Hepatocyte (in vitro differentiated cells): ENCODE measurements around the gene SLX4IP. TPM values are rescaled to one million over a fixed set of nuclear protein-coding genes. Genes with fewer than 3 reads are reported as not detected.

Experiments used
- DNase-seq: peaks from one replicate; pipeline ENCODE4 v3.0.0-alpha.2; 2016; ENCODE audit warnings: low spot score
- H2AFZ ChIP-seq: fragments of 200-600 bp; sonication (generic); 2 replicates; pipeline ENCODE4 v1.6.0; 2016; ENCODE audit warnings: antibody characterized with exemption, mild to moderate bottlenecking
- H3K27ac ChIP-seq: fragments of 200-600 bp; sonication (generic); 2 replicates; pipeline ENCODE4 v1.5.1; 2016; ENCODE audit warnings: mild to moderate bottlenecking
- H3K27me3 ChIP-seq: fragments of 200-600 bp; sonication (generic); 2 replicates; pipeline ENCODE4 v1.6.1; 2016
- H3K36me3 ChIP-seq: fragments of 200-600 bp; sonication (generic); replicated peaks from 2 replicates; pipeline ENCODE4 v1.5.1; 2016; ENCODE audit warnings: low read depth; ENCODE audit not compliant: insufficient read depth
- H3K4me1 ChIP-seq: fragments of 200-600 bp; sonication (generic); 2 replicates; pipeline ENCODE4 v1.5.1; 2016; ENCODE audit warnings: mild to moderate bottlenecking, moderate library complexity; ENCODE audit not compliant: insufficient read depth
- H3K4me2 ChIP-seq: fragments of 200-600 bp; sonication (generic); 2 replicates; pipeline ENCODE4 v1.6.0; 2016
- H3K4me3 ChIP-seq: fragments of 200-600 bp; sonication (generic); 2 replicates; pipeline ENCODE4 v1.5.1; 2016; ENCODE audit warnings: mild to moderate bottlenecking
- H3K79me2 ChIP-seq: fragments of 200-600 bp; sonication (generic); 2 replicates; pipeline ENCODE4 v1.6.0; 2017; ENCODE audit warnings: mild to moderate bottlenecking
- H3K9me2 ChIP-seq: fragments of 200-600 bp; sonication (generic); replicated peaks from 2 replicates; pipeline ENCODE4 v1.6.0; 2017; ENCODE audit warnings: mild to moderate bottlenecking; ENCODE audit not compliant: insufficient read depth
- H3K9me3 ChIP-seq: fragments of 200-600 bp; sonication (generic); 2 replicates; pipeline ENCODE4 v1.5.1; 2016; ENCODE audit warnings: low read depth, mild to moderate bottlenecking
- H4K20me1 ChIP-seq: fragments of 200-600 bp; sonication (generic); 2 replicates; pipeline ENCODE4 v1.6.0; 2016; ENCODE audit warnings: mild to moderate bottlenecking; ENCODE audit not compliant: insufficient read depth, poor library complexity, severe bottlenecking
- CTCF ChIP-seq: fragments of 200-600 bp; sonication (generic); IDR thresholded peaks from 2 replicates; pipeline ENCODE4 v1.5.1; 2016; ENCODE audit warnings: antibody characterized with exemption, mild to moderate bottlenecking; ENCODE audit not compliant: poor library complexity
- EZH2 ChIP-seq: fragments of 200-600 bp; sonication (generic); IDR thresholded peaks from 2 replicates; pipeline ENCODE4 v1.6.1; 2016; ENCODE audit warnings: antibody characterized with exemption, mild to moderate bottlenecking, borderline replicate concordance
- EZH2phosphoT487 ChIP-seq: fragments of 200-600 bp; sonication (generic); IDR thresholded peaks from one replicate; pipeline ENCODE4 v1.6.1; 2018; ENCODE audit warnings: antibody characterized with exemption, mild to moderate bottlenecking, low read depth, moderate library complexity; ENCODE audit not compliant: unreplicated experiment, severe bottlenecking
- WGBS: methylation state at CpG from one replicate; pipeline ENCODE4 v1.1.6; 2016; ENCODE audit warnings: low lambda C conversion rate; ENCODE audit errors: missing lambda C conversion rate; 5-methylcytosine and 5-hydroxymethylcytosine counted together
- polyA plus RNA-seq: library from polyadenylated mRNA; unstranded; fragments of >200 nt; fragmentation: Nextera tagmentation; extraction: Ambion mirVana; gene quantifications from 2 replicates; pipeline ENCODE4 v1.2.1, GENCODE V29; 2016
- total RNA-seq: library from RNA; depleted of rRNA; stranded (reverse); fragments of >200 nt; gene quantifications from 2 replicates; pipeline ENCODE4 v1.2.3, GENCODE V29; 2014

The SLX4IP gene
- total and polyA plus RNA-seq, 2 experiments from 2014 or later = 2.9 to 5.7 TPM

DNA sequence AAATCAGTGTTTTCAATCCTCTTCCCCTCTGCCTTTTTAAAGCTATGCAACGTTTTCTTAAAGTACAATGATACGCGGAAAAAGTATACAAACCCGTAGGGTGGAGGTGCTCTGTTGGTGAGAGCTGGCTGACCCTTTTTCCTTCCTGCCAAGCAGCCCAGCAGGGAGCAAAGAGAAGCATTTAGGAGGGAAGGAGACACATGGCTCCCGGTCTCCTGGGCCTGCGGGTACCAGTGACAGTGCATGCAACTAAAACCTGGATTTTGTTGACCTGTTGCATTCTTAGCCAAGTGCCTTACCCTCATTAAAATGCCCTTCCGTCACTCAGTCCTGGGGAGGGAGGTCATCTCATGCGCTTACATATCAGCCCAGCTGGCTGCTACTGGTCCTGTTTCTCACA, 87.2 kb downstream of the SLX4IP start:
- H3K27me3 ChIP-seq = no peaks in the 10 kb centered on the region
- H4K20me1 ChIP-seq = no peaks in the 10 kb centered on the region
- H3K4me1 ChIP-seq = peaks cover 12% of the 10 kb centered on the region
- H2AFZ ChIP-seq = no peak overlapping the region
- no peaks in the 10 kb centered on the region for H3K36me3 ChIP-seq
- no peaks in the 10 kb centered on the region for H3K9me3 ChIP-seq
- no peaks in the 10 kb centered on the region for H3K9me2 ChIP-seq
- H3K79me2 ChIP-seq = no peaks in the 10 kb centered on the region
- WGBS = 82% methylated on average over 8 of the region's 8 CpGs
- H3K4me3 ChIP-seq = no peak overlapping the region
- DNase-seq = no peak
- H3K27ac ChIP-seq = no peak overlapping the region
- TF ChIP-seq EZH2phosphoT487 (no peak), CTCF (no peak), EZH2 (no peak)
- no peak overlapping the region for H3K4me2 ChIP-seq

GRCh38 chr20:10523443-10523842, 88.3 kb downstream of the SLX4IP start:
- Histone ChIP-seq H3K27ac (peak overlapping the region; percentile 78), H3K4me2 (no peak overlapping the region), H2AFZ (no peak overlapping the region), H3K27me3 (no peaks in the 10 kb centered on the region), H4K20me1 (no peaks in the 10 kb centered on the region), H3K4me1 (peaks cover 12% of the 10 kb centered on the region), H3K4me3 (no peak overlapping the region), H3K36me3 (no peaks in the 10 kb centered on the region), H3K79me2 (no peaks in the 10 kb centered on the region), H3K9me2 (no peaks in the 10 kb centered on the region), H3K9me3 (no peaks in the 10 kb centered on the region)
- WGBS = 88% methylated on average over 5 of the region's 5 CpGs
- DNase-seq = no peak
- TF ChIP-seq EZH2phosphoT487 (no peak), EZH2 (no peak), CTCF (no peak)

DNA sequence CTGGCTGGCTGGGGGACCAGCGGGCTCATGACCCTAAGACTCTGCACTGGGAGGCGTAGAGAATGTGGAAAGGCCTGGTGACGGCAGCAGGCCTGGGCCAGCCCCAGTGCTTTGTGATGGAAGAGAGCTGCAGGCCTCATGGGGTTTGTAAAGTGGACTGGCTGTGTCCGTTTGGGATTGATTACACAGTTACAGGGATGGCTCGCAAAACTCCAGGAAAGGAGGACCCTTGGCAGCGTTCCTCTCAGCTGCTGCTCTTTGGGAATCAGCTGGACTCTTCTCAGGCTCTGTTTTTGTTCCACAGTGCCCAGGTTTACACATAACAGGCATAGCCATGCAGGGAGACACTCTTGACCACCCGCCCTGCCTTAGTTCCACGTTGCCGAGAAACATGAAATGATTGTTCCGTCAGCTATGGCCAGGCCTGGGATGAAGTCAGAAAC, 89.0 kb downstream of the SLX4IP start:
- H3K4me1 ChIP-seq = peaks cover 12% of the 10 kb centered on the region
- H2AFZ ChIP-seq = peak overlapping the region; percentile 22
- H3K9me3 ChIP-seq = no peaks in the 10 kb centered on the region
- no peaks in the 10 kb centered on the region for H3K27me3 ChIP-seq
- H3K36me3 ChIP-seq = no peaks in the 10 kb centered on the region
- peak overlapping the region; percentile 78 for H3K27ac ChIP-seq
- TF ChIP-seq EZH2 (no peak), EZH2phosphoT487 (no peak), CTCF (no peak)
- H3K4me2 ChIP-seq = peak overlapping the region; percentile 30
- H3K79me2 ChIP-seq = no peaks in the 10 kb centered on the region
- DNase-seq = peak; percentile 15
- H3K9me2 ChIP-seq = no peaks in the 10 kb centered on the region
- no peaks in the 10 kb centered on the region for H4K20me1 ChIP-seq
- WGBS = 60% methylated on average over 10 of the region's 10 CpGs
- H3K4me3 ChIP-seq = no peak overlapping the region

GRCh38 chr20:10524643-10525042, 89.5 kb downstream of the SLX4IP start:
- DNase-seq = no peak
- no peak overlapping the region for H2AFZ ChIP-seq
- H3K4me1 ChIP-seq = peaks cover 12% of the 10 kb centered on the region
- no peak overlapping the region for H3K4me2 ChIP-seq
- no peaks in the 10 kb centered on the region for H3K27me3 ChIP-seq
- H3K36me3 ChIP-seq = no peaks in the 10 kb centered on the region
- H4K20me1 ChIP-seq = no peaks in the 10 kb centered on the region
- H3K4me3 ChIP-seq = no peak overlapping the region
- peak overlapping the region; percentile 78 for H3K27ac ChIP-seq
- no peaks in the 10 kb centered on the region for H3K9me3 ChIP-seq
- 70% methylated on average over 4 of the region's 4 CpGs for WGBS
- H3K9me2 ChIP-seq = no peaks in the 10 kb centered on the region
- TF ChIP-seq EZH2phosphoT487 (no peak), EZH2 (no peak), CTCF (no peak)
- no peaks in the 10 kb centered on the region for H3K79me2 ChIP-seq
